ENCODE results near the gene PALM3.

Gene PALM3

DNA sequence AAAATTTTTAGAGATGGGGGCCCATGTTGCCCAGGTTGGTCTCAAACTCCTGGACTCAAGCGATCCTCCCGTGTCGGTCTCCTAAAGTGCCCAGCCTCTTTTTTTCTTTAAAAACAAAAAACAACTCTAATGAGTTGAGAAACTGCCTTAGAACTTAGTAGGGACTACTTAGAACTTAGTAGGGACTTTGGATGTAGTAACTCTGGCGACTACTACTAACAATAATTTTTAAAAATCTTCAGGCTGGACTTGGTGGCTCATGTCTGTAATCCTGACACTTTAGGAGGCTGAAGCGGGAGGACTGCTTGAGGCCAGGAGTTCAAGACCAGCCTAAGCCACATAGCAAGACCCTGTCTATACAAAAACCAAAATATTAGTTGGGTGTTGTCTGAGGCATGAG lies 24.2 kb upstream of the PALM3 start:
- H3K27ac ChIP-seq, result no peak overlapping the region
- TF ChIP-seq CTCF (conservative IDR thresholded peaks at IDR 0.05), result no peak

DNA sequence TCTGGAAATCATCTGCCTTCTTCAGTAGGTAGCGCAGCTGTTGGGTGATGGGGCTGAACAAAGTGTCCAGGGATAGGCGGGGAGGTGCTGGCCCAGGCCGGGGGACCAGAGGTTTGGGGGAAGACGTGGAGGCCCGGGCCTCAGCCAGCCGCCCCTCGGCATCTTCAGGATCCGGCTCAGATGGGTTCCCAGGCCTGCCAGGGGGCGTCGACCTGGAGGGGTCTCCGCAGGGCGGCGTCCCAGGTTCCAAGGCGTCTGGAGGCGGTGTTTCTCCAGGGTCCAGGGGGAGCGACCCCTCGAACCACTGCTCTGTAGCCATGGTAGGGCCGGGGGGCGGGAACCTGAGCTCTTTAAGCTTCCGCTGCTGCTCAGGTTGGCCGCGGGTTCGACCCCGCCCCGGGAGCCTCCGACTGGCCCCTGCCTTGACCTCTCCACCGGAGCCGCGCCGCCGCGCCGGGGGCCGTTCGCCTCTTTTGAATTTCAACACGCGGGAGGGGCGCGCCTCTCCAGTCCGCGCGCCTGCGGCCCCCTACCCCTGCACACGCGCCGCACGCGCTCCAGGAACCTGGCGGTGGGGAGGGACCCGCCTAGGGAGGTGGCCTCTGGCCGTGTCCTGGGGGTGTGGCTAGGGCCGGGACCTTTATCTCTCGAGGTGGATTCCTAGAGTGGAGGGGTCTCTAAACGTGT lies 23.6 kb upstream of the PALM3 start, which contains the start of gene C19orf67:
Gene C19orf67, minus strand, starts transcription at position 475 of the 687 bp plus-strand sequence. Its CDS starts 156 bp downstream, at position 319.
- TF ChIP-seq CTCF (conservative IDR thresholded peaks at IDR 0.05), result no peak

DNA sequence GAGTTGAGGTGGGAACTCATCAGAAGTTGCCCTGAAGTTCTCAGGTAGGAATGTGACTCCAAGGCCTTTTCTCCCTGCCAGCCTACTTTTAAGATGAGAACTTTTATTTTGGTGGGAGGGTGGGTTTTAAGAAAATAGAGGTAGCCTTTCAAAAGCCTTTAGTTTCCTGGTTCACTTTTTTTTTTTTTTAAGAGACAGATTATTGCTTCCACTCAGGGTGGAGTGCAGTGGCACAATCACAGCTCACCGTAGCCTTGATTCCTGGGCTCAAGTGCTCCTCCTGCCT lies 20.7 kb upstream of the PALM3 start:
- no peak for TF ChIP-seq CTCF (conservative IDR thresholded peaks at IDR 0.05)
- H3K27ac ChIP-seq, result no peak overlapping the region

More for the DNA sequence above, 23.6 kb upstream of the PALM3 start, which contains the start of gene C19orf67:
- no peak within 1 kb of the TSS for H3K27ac ChIP-seq

DNA sequence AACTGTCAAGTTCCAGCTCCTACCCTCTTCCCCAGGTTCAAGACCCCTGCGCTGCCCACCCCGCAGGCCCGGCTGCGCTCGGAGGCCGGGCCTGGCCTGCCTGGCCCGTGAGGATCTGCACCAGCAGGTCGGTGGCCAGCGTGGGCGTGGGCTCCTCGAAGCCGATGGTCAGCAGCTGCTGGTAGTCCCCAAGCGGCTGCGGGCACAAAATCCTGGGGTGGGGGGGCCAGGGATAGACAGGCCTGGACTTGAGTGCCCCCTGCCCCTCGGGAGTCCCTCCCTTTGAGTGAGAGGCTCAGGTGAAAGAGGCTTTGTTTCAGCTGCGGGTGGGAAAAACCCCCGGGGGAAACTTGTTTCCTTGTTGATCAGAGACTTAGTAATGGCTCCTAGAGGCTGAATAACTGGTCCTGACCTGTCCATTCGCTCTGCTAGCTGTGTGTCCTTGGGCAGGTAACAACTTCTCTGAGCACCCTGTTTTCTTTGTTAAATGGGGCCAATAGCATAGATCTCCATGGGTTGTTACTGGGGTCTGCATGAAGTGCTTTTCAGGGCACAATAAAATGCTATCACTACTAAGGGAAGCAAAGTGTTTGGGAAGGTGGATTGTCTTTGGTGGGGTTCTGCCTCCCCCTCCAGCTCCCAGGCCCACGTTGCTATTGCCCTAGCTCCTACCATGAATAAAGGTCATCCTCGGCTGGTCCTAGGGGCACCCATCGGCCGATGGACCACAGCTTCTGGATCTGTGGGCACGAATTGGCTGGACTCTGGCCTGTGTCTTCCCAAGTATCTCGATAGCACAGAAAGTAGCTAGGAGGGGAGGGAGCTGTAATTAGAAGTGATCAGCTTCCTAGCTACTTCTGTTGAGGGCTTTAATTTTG lies 20.2 kb upstream of the PALM3 start:
- H3K27ac ChIP-seq, result peak overlapping the region; percentile 76
- no peak for TF ChIP-seq CTCF (conservative IDR thresholded peaks at IDR 0.05)

- peak overlapping the region; percentile 76 for H3K27ac ChIP-seq
- TF ChIP-seq CTCF (conservative IDR thresholded peaks at IDR 0.05), result no peak
Observed at GRCh38 chr19:14080887-14081796, 19.3 kb upstream of the PALM3 start.

DNA sequence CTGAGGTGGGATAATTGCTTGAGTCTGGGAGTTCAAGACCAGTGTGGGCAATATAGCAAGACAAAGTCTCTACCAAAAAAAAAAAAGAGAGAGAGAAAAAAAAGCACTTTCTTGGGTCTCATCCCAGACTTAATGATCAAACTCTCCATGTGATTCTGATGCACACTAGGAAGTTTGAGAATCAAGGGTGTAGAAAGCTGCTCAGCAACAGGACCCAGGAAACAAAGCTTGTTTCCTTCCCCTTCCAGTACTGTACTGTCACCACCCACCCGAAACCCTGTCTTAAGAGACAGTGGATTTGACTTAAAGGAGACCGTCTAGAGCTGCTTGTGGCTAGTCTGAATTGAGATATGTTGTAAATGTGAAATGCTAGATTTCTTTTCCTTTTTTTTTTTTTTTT lies 16.5 kb upstream of the PALM3 start:
- no peak overlapping the region for H3K27ac ChIP-seq

More for the DNA sequence above, 16.5 kb upstream of the PALM3 start:
- TF ChIP-seq CTCF (conservative IDR thresholded peaks at IDR 0.05), result no peak
